NCI-H1694 treated with DMSO at 0.1 percent for 48 hours (cell line): ENCODE results near the gene ANKS1B.
"Not testable (repeated sequence)": the region's sequence is repeated elsewhere in the genome, so short reads cannot be mapped to it uniquely, and the experiment has no call there.

Experiments
- DNase-seq: peaks from one replicate; lab custom pipeline; 2025; lab: John Stamatoyannopoulos, UW

The ANKS1B gene

GRCh38 chr12:99765469-99766114, 219.1 kb downstream of the ANKS1B start:
- DNase-seq, result no peak

- no peak for DNase-seq
Measured at GRCh38 chr12:99759444-99759843, 225.3 kb downstream of the ANKS1B start.

- DNase-seq, result no peak
Measured at GRCh38 chr12:99758997-99759396, 225.7 kb downstream of the ANKS1B start.

- no peak for DNase-seq
Measured at GRCh38 chr12:99752740-99753139, 232.0 kb downstream of the ANKS1B start.

- DNase-seq, result no peak
Measured at GRCh38 chr12:99746538-99746937, 238.2 kb downstream of the ANKS1B start.

GRCh38 chr12:99745895-99746294, 238.8 kb downstream of the ANKS1B start:
- DNase-seq, result no peak

- DNase-seq, result no peak
Measured at GRCh38 chr12:99745121-99745520, 239.6 kb downstream of the ANKS1B start.

GRCh38 chr12:99736760-99737269, 247.9 kb downstream of the ANKS1B start:
- no peak for DNase-seq

- DNase-seq, result no peak
Measured at GRCh38 chr12:99732131-99732530, 252.6 kb downstream of the ANKS1B start.

- DNase-seq, result no peak
Measured at GRCh38 chr12:99722690-99723486, 261.8 kb downstream of the ANKS1B start.

GRCh38 chr12:99721715-99722275, 262.9 kb downstream of the ANKS1B start:
- no peak for DNase-seq

GRCh38 chr12:99720083-99720465, 264.7 kb downstream of the ANKS1B start:
- DNase-seq, result not testable (repeated sequence)

GRCh38 chr12:99719411-99720082, 265.2 kb downstream of the ANKS1B start:
- not testable (repeated sequence) for DNase-seq

- not testable (repeated sequence) for DNase-seq
Measured at GRCh38 chr12:99715841-99716510, 268.8 kb downstream of the ANKS1B start.

GRCh38 chr12:99714921-99715320, 269.8 kb downstream of the ANKS1B start:
- not testable (repeated sequence) for DNase-seq

- DNase-seq, result no peak
Measured at GRCh38 chr12:99713946-99714520, 270.7 kb downstream of the ANKS1B start.

GRCh38 chr12:99712281-99712680, 272.5 kb downstream of the ANKS1B start:
- no peak for DNase-seq

GRCh38 chr12:99711246-99711645, 273.5 kb downstream of the ANKS1B start:
- DNase-seq, result no peak

- no peak for DNase-seq
Measured at GRCh38 chr12:99709619-99710018, 275.1 kb downstream of the ANKS1B start.

- no peak for DNase-seq
Measured at GRCh38 chr12:99709116-99709515, 275.6 kb downstream of the ANKS1B start.

GRCh38 chr12:99707883-99708282, 276.9 kb downstream of the ANKS1B start:
- DNase-seq, result no peak
